RWPE1 (cell line): Measurements from ENCODE around the gene C19orf85.

Experiments
- CTCF ChIA-PET: fragments of 350-600 bp; sonication (Branson Sonifier 250); formaldehyde crosslinking; extraction: SDS; loops from one replicate; lab custom pipeline; 2021; lab: Yijun Ruan, JAX
- POLR2A ChIA-PET: fragments of 400-600 bp; formaldehyde crosslinking; extraction: SDS; loops from one replicate; lab custom pipeline; 2020; ENCODE audit warnings: antibody characterized with exemption; ENCODE audit not compliant: low non-redundant PET; lab: Yijun Ruan, JAX
- DNase-seq: peaks from one replicate; pipeline ENCODE4 v3.0.0; 2012; ENCODE audit warnings: low spot score
- H3K27ac ChIP-seq: fragments of 450-650 bp; 2 replicates; pipeline ENCODE4 v1.5.1; 2017
- CTCF ChIP-seq: fragments of 450-650 bp; conservative IDR thresholded peaks from 2 replicates; pipeline ENCODE4 v1.5.1; 2017; ENCODE audit warnings: low read depth, mild to moderate bottlenecking

Gene C19orf85

DNA sequence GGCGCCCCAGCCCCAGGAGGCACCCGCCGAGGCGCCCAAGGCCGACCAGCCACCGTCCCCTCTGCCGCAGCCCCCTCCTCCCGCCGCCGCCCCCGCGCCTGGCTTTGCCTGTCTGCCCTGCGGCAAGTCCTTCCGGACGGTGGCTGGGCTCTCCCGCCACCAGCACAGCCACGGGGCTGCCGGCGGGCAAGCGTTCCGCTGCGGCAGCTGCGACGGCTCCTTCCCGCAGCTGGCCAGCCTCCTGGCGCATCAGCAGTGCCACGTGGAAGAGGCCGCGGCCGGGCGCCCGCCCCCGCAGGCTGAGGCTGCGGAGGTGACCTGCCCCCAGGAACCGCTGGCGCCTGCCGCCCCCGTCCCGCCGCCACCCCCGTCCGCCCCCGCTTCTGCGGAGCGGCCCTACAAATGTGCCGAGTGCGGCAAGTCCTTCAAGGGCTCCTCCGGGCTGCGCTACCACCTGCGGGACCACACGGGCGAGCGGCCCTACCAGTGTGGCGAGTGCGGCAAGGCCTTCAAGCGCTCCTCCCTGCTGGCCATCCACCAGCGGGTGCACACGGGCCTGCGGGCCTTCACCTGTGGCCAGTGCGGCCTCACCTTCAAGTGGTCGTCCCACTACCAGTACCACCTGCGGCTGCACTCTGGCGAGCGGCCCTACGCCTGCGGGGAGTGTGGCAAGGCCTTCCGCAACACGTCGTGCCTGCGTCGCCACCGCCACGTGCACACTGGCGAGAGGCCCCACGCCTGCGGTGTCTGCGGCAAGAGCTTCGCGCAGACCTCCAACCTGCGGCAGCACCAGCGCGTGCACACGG is 17.8 kb upstream of the C19orf85 start:
- no peak for TF ChIP-seq CTCF
- no peak for DNase-seq
- CTCF ChIA-PET: interaction anchor here (0.5 kb wide), 1 partner anchor 149 kb away, joined by 3 read pairs; no protein-coding TSS in a partner anchor
- POLR2A ChIA-PET: no interaction called here
- H3K27ac ChIP-seq: no peak overlapping the region

DNA sequence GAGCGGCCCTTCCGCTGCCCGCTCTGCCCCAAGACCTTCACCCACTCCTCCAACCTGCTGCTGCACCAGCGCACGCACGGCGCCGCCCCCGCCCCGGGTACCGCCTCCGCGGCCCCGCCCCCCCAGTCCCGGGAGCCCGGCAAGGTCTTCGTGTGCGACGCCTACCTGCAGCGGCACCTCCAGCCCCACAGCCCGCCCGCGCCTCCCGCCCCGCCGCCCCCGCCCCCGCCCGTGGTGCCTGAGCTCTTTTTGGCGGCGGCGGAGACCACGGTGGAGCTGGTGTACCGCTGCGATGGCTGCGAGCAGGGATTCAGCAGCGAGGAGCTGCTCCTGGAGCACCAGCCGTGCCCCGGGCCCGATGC is 17.2 kb upstream of the C19orf85 start:
- POLR2A ChIA-PET: no interaction called here
- DNase-seq: no peak
- CTCF ChIA-PET: interaction anchor here (0.5 kb wide), 1 partner anchor 150 kb away, joined by 3 read pairs; no protein-coding TSS in a partner anchor

DNA sequence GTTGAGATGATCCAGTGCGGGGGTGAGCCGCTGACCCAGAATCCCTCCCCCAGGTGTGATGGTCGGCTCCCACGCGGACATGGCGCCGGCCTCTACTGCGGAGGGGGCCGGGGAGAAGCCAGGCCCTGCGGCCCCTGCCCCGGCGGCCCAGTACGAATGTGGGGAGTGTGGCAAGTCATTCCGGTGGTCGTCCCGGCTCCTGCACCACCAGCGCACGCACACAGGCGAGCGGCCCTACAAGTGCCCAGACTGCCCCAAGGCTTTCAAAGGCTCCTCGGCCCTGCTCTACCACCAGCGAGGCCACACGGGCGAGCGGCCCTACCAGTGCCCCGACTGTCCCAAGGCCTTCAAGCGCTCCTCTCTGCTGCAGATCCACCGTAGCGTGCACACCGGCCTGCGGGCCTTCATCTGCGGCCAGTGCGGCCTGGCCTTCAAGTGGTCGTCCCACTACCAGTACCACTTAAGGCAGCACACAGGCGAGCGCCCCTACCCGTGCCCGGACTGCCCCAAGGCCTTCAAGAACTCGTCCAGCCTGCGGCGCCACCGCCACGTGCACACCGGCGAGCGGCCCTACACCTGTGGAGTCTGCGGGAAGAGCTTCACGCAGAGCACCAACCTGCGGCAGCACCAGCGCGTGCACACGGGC is 16.7 kb upstream of the C19orf85 start:
- TF ChIP-seq CTCF: no peak
- ChIA-PET POLR2A (no interaction called here), CTCF (no interaction called here)
- H3K27ac ChIP-seq: peak overlapping the region; percentile 91
- DNase-seq: no peak

More for the DNA sequence above, 17.2 kb upstream of the C19orf85 start:
- no peak overlapping the region for H3K27ac ChIP-seq
- no peak for TF ChIP-seq CTCF

GRCh38 chr19:55479451-55480230 is 15.1 kb upstream of the C19orf85 start:
- ChIA-PET CTCF (interaction anchor here (0.6 to 0.9 kb wide), 2 partner anchors 13 to 46 kb away, joined by 3 to 6 read pairs; no protein-coding TSS in a partner anchor), POLR2A (interaction anchor here (0.7 to 1.2 kb wide), 2 partner anchors 73 to 92 kb away, joined by 3 read pairs; no protein-coding TSS in a partner anchor)
- DNase-seq: no peak
- peak overlapping the region; percentile 91 for H3K27ac ChIP-seq
- TF ChIP-seq CTCF: no peak

DNA sequence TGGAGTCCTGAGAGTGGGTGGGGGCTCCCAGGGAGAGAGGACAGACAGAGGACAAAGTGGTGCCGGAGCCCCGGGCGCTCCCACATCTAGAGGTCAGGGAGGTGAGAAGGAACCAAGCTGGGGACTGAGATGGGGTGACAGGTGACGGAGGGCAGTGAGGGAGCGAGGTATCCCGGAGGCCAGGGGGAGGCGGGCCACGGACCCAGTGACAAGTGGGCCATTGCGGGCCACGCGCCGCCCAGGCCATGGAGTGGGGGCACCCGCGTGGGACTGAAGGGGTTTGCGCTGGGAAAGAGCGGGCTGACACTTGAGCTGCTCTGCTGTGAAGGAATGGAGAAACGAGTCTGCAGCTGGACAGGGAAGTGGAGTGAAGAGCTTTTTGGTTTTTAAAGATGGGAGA is 14.5 kb upstream of the C19orf85 start:
- CTCF ChIA-PET: interaction anchor here (0.6 to 1.2 kb wide), 3 partner anchors 11 to 47 kb away, joined by 3 to 6 read pairs (median 5); no protein-coding TSS in a partner anchor
- TF ChIP-seq CTCF: no peak
- DNase-seq: no peak
- peak overlapping the region; percentile 91 for H3K27ac ChIP-seq
- POLR2A ChIA-PET: interaction anchor here (0.7 to 1.2 kb wide), 2 partner anchors 72 to 92 kb away, joined by 3 read pairs; no protein-coding TSS in a partner anchor
